ENCODE measurements around the gene NACC1.
A peak's percentile ranks its signal among the peaks of the same experiment; 100 is the strongest.

NACC1 gene

GRCh38 chr19:13100031-13100588 is 18.0 kb upstream of the NACC1 start:
- DNase-seq (ENCODE audit: low read depth) = no peak

GRCh38 chr19:13100841-13101589 is 17.0 kb upstream of the NACC1 start:
- DNase-seq (ENCODE audit: low read depth) = no peak

GRCh38 chr19:13101590-13102415 is 16.3 kb upstream of the NACC1 start:
- no peak for DNase-seq (ENCODE audit: low read depth)

DNA sequence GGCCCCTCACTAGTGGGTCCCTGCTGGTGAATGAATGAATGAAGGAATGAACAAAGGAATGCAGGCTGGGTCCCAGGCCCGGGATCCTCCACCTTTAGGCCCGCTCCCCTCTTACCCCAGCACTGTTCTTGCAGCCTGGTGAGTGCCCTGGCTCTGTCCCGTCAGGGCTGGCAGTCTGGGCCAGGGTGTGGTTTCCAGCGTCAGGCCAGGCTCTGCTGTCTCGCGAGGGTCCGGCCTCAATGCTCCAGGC is 15.7 kb upstream of the NACC1 start:
- DNase-seq (ENCODE audit: low read depth) = no peak

- DNase-seq (ENCODE audit: low read depth) = peak; percentile 70
These were observed 15.1 kb upstream of the NACC1 start, which contains the start of gene LYL1 for GRCh38 chr19:13102666-13103580. Gene LYL1, minus strand, starts transcription at chr19:13102858. Its CDS starts 1,687 bp downstream, at chr19:13101171.

GRCh38 chr19:13103581-13104359 is 14.3 kb upstream of the NACC1 start:
- DNase-seq (ENCODE audit: low read depth) = no peak

GRCh38 chr19:13104360-13104847 is 13.7 kb upstream of the NACC1 start:
- DNase-seq (ENCODE audit: low read depth) = no peak

DNA sequence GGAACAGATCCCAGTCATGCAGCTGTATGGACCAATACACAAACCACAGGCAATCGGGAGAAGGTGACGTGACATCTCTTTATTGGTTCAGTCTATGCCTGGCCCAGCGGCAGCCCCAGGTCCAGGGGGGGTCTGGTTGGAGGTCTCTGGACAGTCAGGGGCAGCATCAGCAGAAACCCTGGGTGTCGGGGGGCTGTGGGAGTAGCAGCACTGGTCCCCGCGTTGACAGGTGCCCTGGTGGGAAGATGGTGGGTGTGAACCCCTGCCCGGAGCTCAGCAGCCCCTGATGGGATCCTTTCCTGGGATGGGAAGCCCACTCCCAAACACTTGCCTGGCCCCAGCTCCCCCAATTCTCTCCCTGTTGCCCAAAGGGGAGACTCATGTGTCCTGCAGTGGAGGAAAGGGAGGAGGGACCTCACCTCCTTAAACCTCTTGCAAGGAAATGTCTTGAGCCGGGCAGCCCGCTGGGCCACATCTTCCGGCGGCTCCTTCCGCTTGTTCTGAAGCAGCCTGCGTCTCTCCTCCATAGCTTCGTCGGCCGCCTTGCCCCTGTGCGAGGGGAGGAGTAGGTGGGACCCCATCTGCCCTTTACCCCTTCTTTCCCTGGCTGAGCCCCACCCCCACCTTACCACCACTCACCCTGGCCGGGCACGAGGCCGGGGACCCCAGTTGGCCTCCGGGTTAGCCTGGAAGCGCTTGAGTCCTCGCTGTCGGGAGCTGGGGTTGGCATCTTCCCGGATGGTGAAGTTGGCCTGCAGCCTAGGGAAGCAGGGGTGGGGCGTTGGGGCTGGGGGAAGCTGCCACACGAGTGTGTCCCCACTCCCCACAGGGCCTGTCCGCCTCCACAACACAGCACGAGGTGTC is 13.0 kb upstream of the NACC1 start:
- no peak for DNase-seq (ENCODE audit: low read depth)

DNA sequence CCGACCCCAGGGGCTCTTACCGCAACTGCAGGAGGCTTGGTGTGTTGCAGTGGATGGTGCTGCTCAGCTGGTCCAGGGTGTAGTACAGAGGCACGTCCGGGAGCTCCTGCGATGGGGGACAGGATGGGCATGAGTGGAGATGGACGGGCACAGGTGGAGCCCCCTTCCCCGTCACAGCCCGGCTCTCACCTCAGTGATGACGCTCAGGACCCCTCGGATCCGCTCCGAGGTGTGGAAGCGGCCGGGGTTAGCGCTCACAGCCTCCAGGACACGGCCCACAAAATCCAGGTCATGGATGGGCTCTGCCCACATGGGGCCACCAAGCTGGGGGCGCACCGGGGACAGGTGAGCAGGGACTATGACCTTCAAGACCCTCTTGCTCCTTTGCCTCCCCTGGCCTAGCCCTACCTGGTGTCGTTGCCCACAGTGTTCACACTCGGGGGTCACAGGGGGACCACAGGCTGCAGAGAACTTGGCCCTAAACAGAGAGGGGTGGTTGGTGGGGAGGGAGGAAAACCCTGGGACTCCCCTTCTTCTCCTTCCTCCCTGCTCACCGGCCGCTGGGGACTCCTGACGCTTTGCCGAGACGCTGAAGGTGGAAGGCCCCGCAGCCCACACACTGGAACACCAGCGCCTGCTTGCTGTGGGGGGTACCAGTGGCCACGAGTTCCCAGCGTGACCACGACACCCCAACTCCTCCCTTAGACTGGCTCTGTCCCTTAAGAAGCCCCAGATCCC is 8.5 kb upstream of the NACC1 start:
- no peak for DNase-seq (ENCODE audit: low read depth)

- DNase-seq (ENCODE audit: low read depth) = no peak
These were observed 7.9 kb upstream of the NACC1 start for GRCh38 chr19:13110099-13110610.

GRCh38 chr19:13112555-13112954 is 5.5 kb upstream of the NACC1 start:
- no peak for DNase-seq (ENCODE audit: low read depth)

DNA sequence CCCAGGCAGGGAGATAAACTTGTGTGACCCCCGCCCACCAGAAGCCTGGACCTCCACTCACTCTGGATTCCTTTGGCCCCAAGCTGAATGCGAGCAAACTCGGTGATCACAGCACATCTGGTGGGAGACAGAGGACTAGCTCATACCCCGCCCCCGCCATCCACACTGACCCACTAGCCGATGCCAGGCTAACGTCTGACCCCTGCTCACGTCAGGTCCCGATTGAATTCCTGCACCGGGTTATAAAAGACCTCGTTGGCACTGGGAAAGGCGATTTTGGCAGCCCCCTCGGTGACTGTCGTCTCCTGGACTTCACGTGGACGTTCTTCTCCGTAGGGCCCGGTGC is 2.2 kb upstream of the NACC1 start:
- DNase-seq (ENCODE audit: low read depth) = no peak

- peak; percentile 91 for DNase-seq (ENCODE audit: low read depth)
These were observed 1.5 kb upstream of the NACC1 start, which contains the start of gene TRMT1 for GRCh38 chr19:13116282-13117175. Gene TRMT1, minus strand, starts transcription at chr19:13116740. Its CDS starts 341 bp downstream, at chr19:13116399.

- DNase-seq (ENCODE audit: low read depth) = no peak
These were observed 790 bp upstream of the NACC1 start for GRCh38 chr19:13117176-13117771.

GRCh38 chr19:13118424-13119193 is 545 bp downstream of the NACC1 start:
- peak; percentile 74 for DNase-seq (ENCODE audit: low read depth)

DNA sequence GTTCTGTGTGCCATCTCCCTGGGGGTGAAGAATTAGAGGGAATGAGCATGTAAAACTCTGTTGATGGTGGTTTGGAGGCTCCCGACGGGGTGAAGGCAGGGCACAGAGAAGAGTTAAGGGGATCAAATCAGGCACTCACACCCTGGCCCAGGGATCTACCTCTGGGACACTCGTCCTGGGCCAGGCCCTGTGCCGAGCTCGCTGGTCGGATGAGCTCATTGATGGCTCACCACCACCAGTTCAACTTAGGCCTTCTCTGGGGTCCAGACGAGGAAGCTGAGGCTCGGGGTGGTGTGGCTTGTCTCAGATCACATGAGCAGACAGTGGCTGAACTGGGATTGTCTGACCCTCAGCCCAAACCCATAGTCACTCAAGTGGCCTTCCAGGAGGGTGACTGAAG is 1.6 kb downstream of the NACC1 start:
- DNase-seq (ENCODE audit: low read depth) = no peak

GRCh38 chr19:13120031-13120430 is 2.0 kb downstream of the NACC1 start:
- no peak for DNase-seq (ENCODE audit: low read depth)

All from amniotic epithelial cell (primary cell).